ENCODE results near the gene KCNK17. TPM values are rescaled to one million over a fixed set of nuclear protein-coding genes. Genes with fewer than 3 reads are reported as not detected.

Gene KCNK17
- total RNA-seq, 4 donors from 2014 or later, result 0.79 to 2.3 (median 1.3) TPM; not detected in 1

- H3K27ac ChIP-seq, result no peak overlapping the region
- TF ChIP-seq POLR2A (IDR thresholded peaks at IDR 0.05), result no peak
- no peak for TF ChIP-seq CTCF (IDR thresholded peaks at IDR 0.05)
- no peaks in the 10 kb centered on the region for H3K4me1 ChIP-seq
- no peaks in the 10 kb centered on the region for H3K36me3 ChIP-seq
- no peaks in the 10 kb centered on the region for H3K27me3 ChIP-seq
- intact Hi-C loops (cut with DNase I; ENCODE audit: low total_unique reads), result no loop called here
- DNase-seq, result no peak
- no peaks in the 10 kb centered on the region for H3K9me3 ChIP-seq
- H3K4me3 ChIP-seq, result no peak overlapping the region
Observed at GRCh38 chr6:39357998-39358686, 43.9 kb upstream of the KCNK17 start.

GRCh38 chr6:39353698-39354315, 39.6 kb upstream of the KCNK17 start:
- H3K27ac ChIP-seq, result no peak overlapping the region
- intact Hi-C loops (cut with DNase I; ENCODE audit: low total_unique reads), result no loop called here
- H3K4me3 ChIP-seq, result no peak overlapping the region
- H3K27me3 ChIP-seq, result no peaks in the 10 kb centered on the region
- no peak for DNase-seq
- H3K36me3 ChIP-seq, result no peaks in the 10 kb centered on the region
- no peaks in the 10 kb centered on the region for H3K9me3 ChIP-seq
- H3K4me1 ChIP-seq, result no peaks in the 10 kb centered on the region
- TF ChIP-seq CTCF (IDR thresholded peaks at IDR 0.05) (no peak), POLR2A (IDR thresholded peaks at IDR 0.05) (no peak)

- Histone ChIP-seq H3K9me3 (no peaks in the 10 kb centered on the region), H3K4me1 (no peaks in the 10 kb centered on the region), H3K27ac (no peak overlapping the region), H3K4me3 (no peak overlapping the region), H3K27me3 (no peaks in the 10 kb centered on the region), H3K36me3 (no peaks in the 10 kb centered on the region)
- TF ChIP-seq CTCF (IDR thresholded peaks at IDR 0.05), result no peak
- intact Hi-C loops (cut with DNase I; ENCODE audit: low total_unique reads), result no loop called here
- DNase-seq, result no peak
Observed at GRCh38 chr6:39350723-39351505, 36.7 kb upstream of the KCNK17 start.

- no peak for DNase-seq
- Histone ChIP-seq H3K27ac (no peak overlapping the region), H3K4me1 (no peaks in the 10 kb centered on the region), H3K4me3 (no peak overlapping the region), H3K9me3 (no peaks in the 10 kb centered on the region), H3K27me3 (no peaks in the 10 kb centered on the region), H3K36me3 (no peaks in the 10 kb centered on the region)
- TF ChIP-seq POLR2A (IDR thresholded peaks at IDR 0.05), result no peak
- intact Hi-C loops (cut with DNase I; ENCODE audit: low total_unique reads), result no loop called here
Observed at GRCh38 chr6:39348740-39349139, 34.5 kb upstream of the KCNK17 start.

- TF ChIP-seq POLR2A (IDR thresholded peaks at IDR 0.05) (no peak), CTCF (IDR thresholded peaks at IDR 0.05) (peak; percentile 71 to 76 (median 71))
- intact Hi-C loops (cut with DNase I; ENCODE audit: low total_unique reads), result no loop called here
- Histone ChIP-seq H3K27me3 (no peaks in the 10 kb centered on the region), H3K36me3 (no peaks in the 10 kb centered on the region), H3K9me3 (no peaks in the 10 kb centered on the region), H3K4me3 (no peak overlapping the region), H3K27ac (no peak overlapping the region), H3K4me1 (no peaks in the 10 kb centered on the region)
- DNase-seq, result peak; percentile 45 to 68
Observed at GRCh38 chr6:39347906-39348585, 33.8 kb upstream of the KCNK17 start.
